ENCODE measurements around the gene EIF3D. TPM values are rescaled to one million over a fixed set of nuclear protein-coding genes. Genes with fewer than 3 reads are reported as not detected.

The EIF3D gene
- total and polyA plus RNA-seq, 2 of the 13 experiments (the other 11 are each of a cell fraction or from before 2014, with no cell fraction given), result 118 to 274 TPM

DNA sequence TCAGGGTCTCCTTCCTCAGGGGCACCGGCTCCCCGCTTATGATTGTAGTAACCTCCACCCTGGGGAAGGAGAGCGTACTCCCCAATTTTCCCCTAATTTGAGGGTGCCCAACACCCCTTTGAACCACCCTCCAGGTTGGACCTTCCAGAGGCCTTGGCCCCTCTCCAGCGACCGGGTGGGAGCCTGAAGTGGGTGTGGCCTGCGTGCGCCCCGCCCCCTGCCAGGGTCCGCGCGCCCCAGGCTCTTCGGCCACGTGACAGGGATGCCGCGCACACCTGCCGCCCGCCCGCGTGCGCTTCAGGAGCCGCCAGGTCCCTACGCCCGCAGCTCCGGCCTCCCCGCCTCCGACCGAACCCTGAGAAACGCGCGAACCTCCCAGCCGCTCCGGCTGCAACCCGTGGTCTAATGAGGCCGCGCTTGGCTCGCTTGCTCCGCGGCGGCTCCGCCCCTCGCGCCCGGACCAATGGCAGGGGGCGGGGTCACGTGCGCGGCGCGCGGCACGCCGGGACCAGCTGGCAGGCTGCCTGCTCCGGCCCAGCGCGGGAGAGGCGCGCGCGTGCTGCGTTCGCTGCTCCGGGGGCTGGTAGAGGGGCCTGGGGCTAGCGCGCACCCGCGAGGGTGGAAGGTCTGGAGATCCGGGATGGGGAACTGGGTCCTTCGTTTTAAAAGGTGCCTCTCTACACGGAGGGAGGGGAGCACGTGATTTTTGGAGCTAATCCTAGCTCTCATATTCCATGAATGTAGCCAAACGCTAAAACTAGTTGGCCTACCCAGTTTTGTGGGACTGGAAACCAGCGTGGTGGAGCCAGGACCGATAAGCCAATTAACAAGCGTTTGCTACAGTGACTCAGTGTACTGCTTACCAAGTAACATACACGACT lies 22.1 kb downstream of the EIF3D start, which contains the start of gene FOXRED2 (continued):
- TF ChIP-seq ZNF503 (CRISPR knock-in tag; IDR thresholded peaks at IDR 0.05) (peak; percentile 44), SMAD1 (CRISPR knock-in tag; IDR thresholded peaks at IDR 0.05; ENCODE audit: borderline replicate concordance, low read depth) (peak; percentile 92; the same call in 1 of the 2 replicates), ZNF747 (CRISPR knock-in tag; IDR thresholded peaks at IDR 0.05; ENCODE audit: borderline replicate concordance) (peak; percentile 93), ZNF547 (CRISPR knock-in tag; IDR thresholded peaks at IDR 0.05) (peak; percentile 96), HIVEP1 (CRISPR knock-in tag; IDR thresholded peaks at IDR 0.05) (peak; percentile 76), MYC (CRISPR knock-in tag; IDR thresholded peaks at IDR 0.05; ENCODE audit: borderline replicate concordance) (peak; percentile 96), PHF8 (CRISPR knock-in tag; IDR thresholded peaks at IDR 0.05) (peak; percentile 79), MTERF4 (CRISPR knock-in tag; IDR thresholded peaks at IDR 0.05) (peak; percentile 99), ZNF589 (CRISPR knock-in tag; conservative IDR thresholded peaks at IDR 0.05) (peak; percentile 91; the same call in 1 of the 2 replicates), ZNF335 (CRISPR knock-in tag; IDR thresholded peaks at IDR 0.05) (no peak), BRCA1 (CRISPR knock-in tag; IDR thresholded peaks at IDR 0.05) (peak; percentile 87; the same call in 1 of the 2 replicates), SP4 (CRISPR knock-in tag; IDR thresholded peaks at IDR 0.05) (peak; percentile 94), ZNF33A (CRISPR knock-in tag; IDR thresholded peaks at IDR 0.05; ENCODE audit: borderline replicate concordance) (no peak), PHF20 (CRISPR knock-in tag; IDR thresholded peaks at IDR 0.05) (peak; percentile 67)
- TF ChIP-seq, protein P1, sequence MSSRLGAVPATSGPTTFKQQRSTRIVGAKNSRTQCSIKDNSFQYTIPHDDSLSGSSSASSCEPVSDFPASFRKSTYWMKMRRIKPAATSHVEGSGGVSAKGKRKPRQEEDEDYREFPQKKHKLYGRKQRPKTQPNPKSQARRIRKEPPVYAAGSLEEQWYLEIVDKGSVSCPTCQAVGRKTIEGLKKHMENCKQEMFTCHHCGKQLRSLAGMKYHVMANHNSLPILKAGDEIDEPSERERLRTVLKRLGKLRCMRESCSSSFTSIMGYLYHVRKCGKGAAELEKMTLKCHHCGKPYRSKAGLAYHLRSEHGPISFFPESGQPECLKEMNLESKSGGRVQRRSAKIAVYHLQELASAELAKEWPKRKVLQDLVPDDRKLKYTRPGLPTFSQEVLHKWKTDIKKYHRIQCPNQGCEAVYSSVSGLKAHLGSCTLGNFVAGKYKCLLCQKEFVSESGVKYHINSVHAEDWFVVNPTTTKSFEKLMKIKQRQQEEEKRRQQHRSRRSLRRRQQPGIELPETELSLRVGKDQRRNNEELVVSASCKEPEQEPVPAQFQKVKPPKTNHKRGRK (CRISPR knock-in tag; IDR thresholded peaks at IDR 0.05), result no peak
- TF ChIP-seq, protein P2, sequence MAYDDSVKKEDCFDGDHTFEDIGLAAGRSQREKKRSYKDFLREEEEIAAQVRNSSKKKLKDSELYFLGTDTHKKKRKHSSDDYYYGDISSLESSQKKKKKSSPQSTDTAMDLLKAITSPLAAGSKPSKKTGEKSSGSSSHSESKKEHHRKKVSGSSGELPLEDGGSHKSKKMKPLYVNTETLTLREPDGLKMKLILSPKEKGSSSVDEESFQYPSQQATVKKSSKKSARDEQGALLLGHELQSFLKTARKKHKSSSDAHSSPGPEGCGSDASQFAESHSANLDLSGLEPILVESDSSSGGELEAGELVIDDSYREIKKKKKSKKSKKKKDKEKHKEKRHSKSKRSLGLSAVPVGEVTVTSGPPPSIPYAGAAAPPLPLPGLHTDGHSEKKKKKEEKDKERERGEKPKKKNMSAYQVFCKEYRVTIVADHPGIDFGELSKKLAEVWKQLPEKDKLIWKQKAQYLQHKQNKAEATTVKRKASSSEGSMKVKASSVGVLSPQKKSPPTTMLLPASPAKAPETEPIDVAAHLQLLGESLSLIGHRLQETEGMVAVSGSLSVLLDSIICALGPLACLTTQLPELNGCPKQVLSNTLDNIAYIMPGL (CRISPR knock-in tag; IDR thresholded peaks at IDR 0.05; ENCODE audit: borderline replicate concordance in 1 of 2, low read depth in 1 of 2), result 0 out of 4 replicates have a peak, but pooled peaks of 1 of the 2 experiments have one; percentile 26
- TF ChIP-seq, protein P3, sequence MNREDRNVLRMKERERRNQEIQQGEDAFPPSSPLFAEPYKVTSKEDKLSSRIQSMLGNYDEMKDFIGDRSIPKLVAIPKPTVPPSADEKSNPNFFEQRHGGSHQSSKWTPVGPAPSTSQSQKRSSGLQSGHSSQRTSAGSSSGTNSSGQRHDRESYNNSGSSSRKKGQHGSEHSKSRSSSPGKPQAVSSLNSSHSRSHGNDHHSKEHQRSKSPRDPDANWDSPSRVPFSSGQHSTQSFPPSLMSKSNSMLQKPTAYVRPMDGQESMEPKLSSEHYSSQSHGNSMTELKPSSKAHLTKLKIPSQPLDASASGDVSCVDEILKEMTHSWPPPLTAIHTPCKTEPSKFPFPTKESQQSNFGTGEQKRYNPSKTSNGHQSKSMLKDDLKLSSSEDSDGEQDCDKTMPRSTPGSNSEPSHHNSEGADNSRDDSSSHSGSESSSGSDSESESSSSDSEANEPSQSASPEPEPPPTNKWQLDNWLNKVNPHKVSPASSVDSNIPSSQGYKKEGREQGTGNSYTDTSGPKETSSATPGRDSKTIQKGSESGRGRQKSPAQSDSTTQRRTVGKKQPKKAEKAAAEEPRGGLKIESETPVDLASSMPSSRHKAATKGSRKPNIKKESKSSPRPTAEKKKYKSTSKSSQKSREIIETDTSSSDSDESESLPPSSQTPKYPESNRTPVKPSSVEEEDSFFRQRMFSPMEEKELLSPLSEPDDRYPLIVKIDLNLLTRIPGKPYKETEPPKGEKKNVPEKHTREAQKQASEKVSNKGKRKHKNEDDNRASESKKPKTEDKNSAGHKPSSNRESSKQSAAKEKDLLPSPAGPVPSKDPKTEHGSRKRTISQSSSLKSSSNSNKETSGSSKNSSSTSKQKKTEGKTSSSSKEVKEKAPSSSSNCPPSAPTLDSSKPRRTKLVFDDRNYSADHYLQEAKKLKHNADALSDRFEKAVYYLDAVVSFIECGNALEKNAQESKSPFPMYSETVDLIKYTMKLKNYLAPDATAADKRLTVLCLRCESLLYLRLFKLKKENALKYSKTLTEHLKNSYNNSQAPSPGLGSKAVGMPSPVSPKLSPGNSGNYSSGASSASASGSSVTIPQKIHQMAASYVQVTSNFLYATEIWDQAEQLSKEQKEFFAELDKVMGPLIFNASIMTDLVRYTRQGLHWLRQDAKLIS (CRISPR knock-in tag; IDR thresholded peaks at IDR 0.05), result no peak; the same call in 1 of the 2 replicates
